GM19468 (cell line): Measurements from ENCODE around the gene NGFR.

Experiments
- ATAC-seq: cut with Tn5 transposase; IDR thresholded peaks from one replicate; pipeline ENCODE4 v1.9.1; 2021; ENCODE audit warnings: mild to moderate bottlenecking, moderate library complexity, moderate number of reproducible peaks; ENCODE audit not compliant: unreplicated experiment; ENCODE audit errors: extremely low read depth

NGFR gene

DNA sequence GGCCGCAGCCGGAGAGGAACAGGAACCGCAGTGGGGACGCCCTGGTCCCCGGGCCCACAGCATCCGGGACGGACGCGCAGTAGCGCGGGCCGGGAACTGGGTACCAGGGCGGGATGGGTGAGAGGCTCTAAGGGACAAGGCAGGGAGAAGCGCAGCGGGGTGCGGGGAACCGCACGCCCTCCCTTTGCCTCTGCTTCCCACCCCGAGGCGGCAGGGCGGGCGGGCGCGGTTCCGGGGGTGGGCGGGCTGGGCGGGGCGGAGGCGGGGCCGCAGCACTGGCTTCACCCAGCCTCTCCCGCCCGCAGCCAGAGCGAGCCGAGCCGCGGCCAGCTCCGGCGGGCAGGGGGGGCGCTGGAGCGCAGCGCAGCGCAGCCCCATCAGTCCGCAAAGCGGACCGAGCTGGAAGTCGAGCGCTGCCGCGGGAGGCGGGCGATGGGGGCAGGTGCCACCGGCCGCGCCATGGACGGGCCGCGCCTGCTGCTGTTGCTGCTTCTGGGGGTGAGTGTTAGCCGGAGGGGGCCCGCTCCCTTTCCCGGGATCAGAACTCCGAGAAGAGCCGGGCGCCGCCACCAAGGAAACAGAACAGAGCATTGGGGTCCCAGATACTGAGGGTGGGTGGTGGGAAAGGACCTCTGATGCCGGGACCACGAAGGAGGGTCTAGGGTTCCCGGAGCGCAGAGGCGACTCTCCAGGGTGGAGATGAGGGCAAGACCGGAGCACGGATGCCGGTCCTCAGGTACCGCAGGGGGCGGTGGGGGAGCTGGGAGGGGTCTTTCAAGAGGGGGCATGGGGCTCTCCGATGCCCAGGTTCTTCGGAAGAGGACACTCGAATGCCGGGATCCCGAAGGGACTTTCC, at the start of gene NGFR:
Gene NGFR, plus strand, starts transcription at position 308 of the 856 bp plus-strand sequence. Its CDS starts 125 bp downstream, at position 433.
- ATAC-seq, result no peak

GRCh38 chr17:49445591-49445990, 49.5 kb upstream of the NGFR start:
- no peak for ATAC-seq

DNA sequence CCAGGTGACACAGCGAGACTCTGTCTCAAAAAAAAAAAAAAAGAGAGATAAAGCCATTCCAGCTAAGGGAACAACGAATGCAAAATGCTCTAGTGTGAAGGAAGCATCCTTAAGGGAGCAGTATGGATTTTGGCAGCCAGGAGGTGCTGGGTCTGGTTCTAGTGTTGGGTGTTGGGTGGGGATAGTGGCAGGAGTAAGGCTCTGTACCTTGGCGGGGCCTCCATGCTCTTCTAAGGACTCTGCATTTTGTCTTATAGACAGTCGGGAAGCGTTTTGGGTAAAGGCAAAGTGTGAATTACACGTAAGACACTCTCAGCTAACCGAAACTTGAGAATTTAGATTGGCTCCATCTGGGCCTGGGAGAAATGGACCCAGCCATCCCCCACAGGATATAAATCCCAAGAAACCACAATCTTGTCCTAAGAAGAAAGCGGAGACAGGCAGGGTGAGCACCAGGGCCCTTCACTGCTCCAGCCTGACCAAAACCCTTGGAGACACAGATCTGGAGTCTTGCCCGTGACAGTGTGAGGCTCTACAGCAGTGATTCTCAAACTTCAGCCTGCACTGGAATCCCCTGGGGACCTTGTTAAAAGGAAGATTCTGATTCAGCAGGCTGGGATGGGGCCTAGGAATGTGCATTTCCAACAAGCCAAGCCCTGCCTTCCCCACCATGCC, 47.3 kb upstream of the NGFR start:
- ATAC-seq, result no peak

- no peak for ATAC-seq
These were observed 44.9 kb upstream of the NGFR start for GRCh38 chr17:49450181-49450580.

- ATAC-seq, result no peak
These were observed 44.4 kb upstream of the NGFR start for GRCh38 chr17:49450735-49451134.

GRCh38 chr17:49452201-49452600, 42.9 kb upstream of the NGFR start:
- no peak for ATAC-seq

DNA sequence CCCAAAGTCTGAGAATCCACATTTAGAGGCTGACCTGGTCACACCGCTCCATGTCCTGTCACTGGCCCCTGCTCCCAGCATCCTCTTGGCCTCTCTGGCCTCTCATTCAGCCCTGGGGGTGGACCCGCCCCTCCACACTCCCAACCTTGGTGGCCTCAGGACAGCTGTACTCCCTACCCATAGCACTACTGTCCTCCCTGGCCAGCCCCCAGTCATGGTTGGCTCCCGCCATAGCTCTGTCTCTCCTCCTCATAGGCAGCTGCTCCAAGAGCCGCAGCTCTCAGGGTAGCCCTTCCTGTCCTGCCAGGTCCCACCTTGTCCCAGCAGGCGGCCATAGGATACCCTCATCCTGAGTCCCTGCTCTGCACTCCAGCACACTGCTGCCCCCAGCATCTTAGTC, 42.4 kb upstream of the NGFR start:
- no peak for ATAC-seq

DNA sequence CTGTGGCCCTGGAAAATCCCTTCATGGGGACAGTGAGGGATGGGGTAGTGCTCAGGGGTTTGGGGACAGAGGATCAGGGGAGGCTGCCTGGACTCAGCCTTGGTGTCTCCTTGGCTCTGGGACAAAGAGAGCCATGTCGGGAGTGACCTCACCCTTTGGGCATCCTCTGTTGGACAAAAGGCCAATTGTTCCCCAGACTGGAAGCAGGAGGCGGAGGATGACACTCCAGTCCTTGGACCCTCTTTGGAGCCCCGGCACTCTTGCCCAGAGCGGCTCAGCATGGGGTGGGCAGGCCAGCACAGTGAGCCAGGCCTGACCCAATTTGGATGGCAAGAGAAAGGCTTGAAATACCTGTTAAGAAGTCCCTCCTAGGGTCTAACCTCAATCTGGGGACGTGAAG, 41.0 kb upstream of the NGFR start:
- ATAC-seq, result no peak

- ATAC-seq, result no peak
These were observed 39.7 kb upstream of the NGFR start for GRCh38 chr17:49455272-49455861.

GRCh38 chr17:49456183-49456965, 38.7 kb upstream of the NGFR start:
- ATAC-seq, result no peak

- ATAC-seq, result no peak
These were observed 37.2 kb upstream of the NGFR start for GRCh38 chr17:49457564-49458535.

GRCh38 chr17:49459401-49459984, 35.6 kb upstream of the NGFR start:
- ATAC-seq, result no peak

DNA sequence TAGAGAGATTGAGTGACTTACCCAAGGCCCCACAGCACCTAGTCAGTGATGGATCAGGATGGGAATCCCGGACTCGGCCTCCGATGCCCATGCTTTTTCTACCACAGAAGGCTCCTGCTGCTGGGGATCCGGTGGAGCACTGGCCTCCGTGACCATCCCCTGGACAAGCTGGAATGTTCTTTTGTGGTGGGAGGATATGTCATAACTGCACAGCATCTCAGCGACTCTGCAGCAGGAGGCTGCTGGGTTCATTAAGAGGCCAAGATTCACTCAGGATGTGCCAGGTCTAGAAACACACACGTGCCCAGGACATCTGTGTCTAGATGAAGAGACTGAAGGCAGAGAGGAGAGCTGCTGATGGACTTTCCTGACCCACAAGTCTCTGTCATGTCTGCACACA, 34.7 kb upstream of the NGFR start:
- ATAC-seq, result no peak

DNA sequence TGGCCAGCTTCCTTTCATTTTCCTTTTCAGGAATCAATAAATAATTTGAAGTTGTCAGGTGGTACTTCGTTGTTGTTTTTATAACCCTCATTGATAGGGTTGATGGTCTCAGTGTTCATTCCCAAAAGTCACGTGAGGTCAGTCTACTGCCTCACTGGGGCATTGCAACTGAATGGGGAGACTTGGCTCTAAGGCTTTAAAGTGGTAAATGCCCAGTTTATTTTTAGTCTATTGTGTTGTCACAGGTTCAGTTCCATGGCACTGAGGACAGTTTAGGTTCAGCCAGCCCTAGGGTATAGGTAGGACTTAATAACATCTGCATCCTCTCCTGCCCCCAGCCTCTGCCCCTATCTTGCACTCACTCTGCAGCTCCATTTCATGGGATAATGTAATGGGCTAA, 33.5 kb upstream of the NGFR start:
- ATAC-seq, result no peak

DNA sequence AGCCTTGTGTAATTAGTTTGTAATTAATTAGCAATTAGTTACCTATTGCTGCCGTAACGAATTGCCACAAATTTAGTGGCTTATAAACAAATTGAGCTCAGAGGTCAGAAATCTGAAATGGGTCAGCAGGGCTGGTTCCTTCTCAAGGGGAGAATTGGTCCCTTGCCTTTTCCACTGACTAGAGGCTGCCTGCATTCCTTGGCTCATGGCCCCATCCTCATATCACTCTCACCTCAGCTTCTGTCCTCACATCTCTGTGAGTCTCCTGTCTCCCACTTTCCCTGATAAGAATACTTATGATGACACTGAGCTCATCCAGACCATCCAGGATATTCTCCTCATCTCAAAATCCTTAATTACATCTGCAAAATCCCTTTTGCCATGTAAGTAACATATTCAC, 31.0 kb upstream of the NGFR start:
- ATAC-seq, result no peak

GRCh38 chr17:49465331-49465903, 29.7 kb upstream of the NGFR start:
- ATAC-seq, result no peak

- ATAC-seq, result no peak
These were observed 28.7 kb upstream of the NGFR start for GRCh38 chr17:49466436-49466835.

DNA sequence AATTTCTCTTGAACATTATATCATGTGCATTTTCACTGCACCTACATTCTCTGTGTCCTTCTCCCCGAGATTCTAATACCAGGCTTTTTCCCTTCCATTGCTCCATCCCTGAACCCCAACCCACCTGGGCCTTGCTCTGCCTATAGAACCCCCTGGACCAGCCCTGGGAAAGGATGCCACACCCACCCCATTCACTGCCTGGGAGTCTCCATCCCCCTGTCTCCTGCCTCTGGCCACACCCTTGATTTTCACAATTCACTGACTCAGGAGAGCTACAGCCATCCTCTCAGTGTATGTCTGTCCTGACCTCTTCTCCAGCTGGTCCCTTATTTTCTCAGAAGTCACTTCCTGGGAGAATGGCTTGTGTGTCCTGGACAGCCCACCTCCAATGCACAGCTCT, 27.9 kb upstream of the NGFR start:
- no peak for ATAC-seq
